ENCODE results near the gene RPL7A.
"Not testable (repeated sequence)": the region's sequence is repeated elsewhere in the genome, so short reads cannot be mapped to it uniquely, and the experiment has no call there.

RPL7A gene

GRCh38 chr9:133368249-133368881 is 20.3 kb downstream of the RPL7A start:
- no peak for DNase-seq (ENCODE audit: low read depth in 2 of 2)

GRCh38 chr9:133369422-133369821 is 21.4 kb downstream of the RPL7A start:
- DNase-seq (ENCODE audit: low read depth in 2 of 2): no peak

GRCh38 chr9:133369933-133370332 is 21.9 kb downstream of the RPL7A start:
- DNase-seq (ENCODE audit: low read depth in 2 of 2): no peak

- DNase-seq (ENCODE audit: low read depth in 2 of 2): no peak
Measured at GRCh38 chr9:133370685-133371084, 22.7 kb downstream of the RPL7A start.

GRCh38 chr9:133371261-133371711 is 23.3 kb downstream of the RPL7A start:
- peak in 1 of 2 donors; percentile 54 for DNase-seq (ENCODE audit: low read depth in 2 of 2)

- no peak for DNase-seq (ENCODE audit: low read depth in 2 of 2)
Measured at GRCh38 chr9:133372144-133372543, 24.1 kb downstream of the RPL7A start.

- no peak for DNase-seq (ENCODE audit: low read depth in 2 of 2)
Measured at GRCh38 chr9:133374612-133375115, 26.6 kb downstream of the RPL7A start.

- no peak for DNase-seq (ENCODE audit: low read depth in 2 of 2)
Measured at GRCh38 chr9:133375116-133375723, 27.2 kb downstream of the RPL7A start.

GRCh38 chr9:133375724-133376654 is 28.0 kb downstream of the RPL7A start, which contains the start of the genes STKLD1 and SURF4:
TSS of gene STKLD1 (plus strand) at chr9:133376366. CDS start at chr9:133376474, 108 bp downstream.
TSS of gene SURF4 (minus strand) at chr9:133376060. CDS start at chr9:133375969, 91 bp downstream.
- peak; percentile 88 to 90 for DNase-seq (ENCODE audit: low read depth in 2 of 2)

GRCh38 chr9:133377280-133377679 is 29.3 kb downstream of the RPL7A start:
- not testable (repeated sequence) for DNase-seq (ENCODE audit: low read depth in 2 of 2)

GRCh38 chr9:133377721-133378216 is 29.8 kb downstream of the RPL7A start:
- no peak for DNase-seq (ENCODE audit: low read depth in 2 of 2)

GRCh38 chr9:133378408-133378962 is 30.5 kb downstream of the RPL7A start:
- DNase-seq (ENCODE audit: low read depth in 2 of 2): no peak

- no peak for DNase-seq (ENCODE audit: low read depth in 2 of 2)
Measured at GRCh38 chr9:133379153-133380086, 31.4 kb downstream of the RPL7A start.

GRCh38 chr9:133380734-133381133 is 32.7 kb downstream of the RPL7A start:
- no peak for DNase-seq (ENCODE audit: low read depth in 2 of 2)

GRCh38 chr9:133382507-133383141 is 34.6 kb downstream of the RPL7A start:
- DNase-seq (ENCODE audit: low read depth in 2 of 2): no peak

- no peak for DNase-seq (ENCODE audit: low read depth in 2 of 2)
Measured at GRCh38 chr9:133383438-133383837, 35.4 kb downstream of the RPL7A start.

GRCh38 chr9:133384736-133385321 is 36.8 kb downstream of the RPL7A start:
- no peak for DNase-seq (ENCODE audit: low read depth in 2 of 2)

GRCh38 chr9:133385452-133385851 is 37.4 kb downstream of the RPL7A start:
- no peak for DNase-seq (ENCODE audit: low read depth in 2 of 2)

- DNase-seq (ENCODE audit: low read depth in 2 of 2): no peak
Measured at GRCh38 chr9:133386338-133386737, 38.3 kb downstream of the RPL7A start.

GRCh38 chr9:133387680-133388079 is 39.7 kb downstream of the RPL7A start:
- DNase-seq (ENCODE audit: low read depth in 2 of 2): no peak

Data from activated CD8-positive, alpha-beta memory T cell treated with anti-CD3 and anti-CD28 coated beads for 4 hours (primary cell).